Kidney (tissue), 14 donors: ENCODE measurements around the gene SREBF1. TPM values are rescaled to one million over a fixed set of nuclear protein-coding genes. Genes with fewer than 3 reads are reported as not detected.

Experiments used
- DNase-seq, 5 donors: peaks; one replicate each; pipeline ENCODE4 v3.0.0-alpha.2; 2013 to 2020
- FAIRE-seq: peaks from 2 replicates; lab custom pipeline; 2012; peaks lifted over from hg19 to GRCh38; lab: Jason Lieb, UNC
- H3K27ac ChIP-seq, 2 donors: one replicate each; pipeline ENCODE4 v1.7.0; 2013; ENCODE audit warnings: low read depth in 2 of 2, low read length in 2 of 2, inconsistent platforms in 1 of 2
- H3K27me3 ChIP-seq: one replicate; pipeline ENCODE4 v1.7.1; 2013; ENCODE audit warnings: low read length, inconsistent platforms; ENCODE audit not compliant: control insufficient read depth, insufficient read depth
- H3K36me3 ChIP-seq, 3 donors: one replicate each; pipeline versions ENCODE4 v1.7.0 to v1.7.1; 2013; ENCODE audit warnings: low read length in 3 of 3, control low read depth in 1 of 3, inconsistent platforms in 1 of 3; ENCODE audit not compliant: insufficient read depth in 3 of 3, control insufficient read depth in 2 of 3
- H3K4me1 ChIP-seq, 3 donors: one replicate each; pipeline versions ENCODE4 v1.7.0 to v1.7.1; 2013; ENCODE audit warnings: low read length in 3 of 3, inconsistent platforms in 1 of 3, low read depth in 1 of 3; ENCODE audit not compliant: control insufficient read depth in 2 of 3, insufficient read depth in 2 of 3
- H3K4me3 ChIP-seq, 3 donors: one replicate each; pipeline versions ENCODE4 v1.7.0 to v1.8.1; 2013; ENCODE audit warnings: low read length in 3 of 3, control low read depth in 1 of 3, inconsistent platforms in 1 of 3
- H3K9ac ChIP-seq, 3 donors: one replicate each; pipeline versions ENCODE4 v1.7.0 to v1.7.1; 2013; ENCODE audit warnings: low read length in 3 of 3, control low read depth in 1 of 3, inconsistent platforms in 1 of 3
- H3K9me3 ChIP-seq, 3 donors: one replicate each; pipeline versions ENCODE4 v1.7.0 to v1.7.1; 2013; ENCODE audit warnings: low read length in 3 of 3, control low read depth in 1 of 3, inconsistent platforms in 1 of 3; ENCODE audit not compliant: control insufficient read depth in 2 of 3, insufficient read depth in 1 of 3
- CTCF ChIP-seq: IDR thresholded peaks from 3 replicates; pipeline ENCODE4 v1.5.1; 2012; ENCODE audit warnings: mild to moderate bottlenecking, moderate library complexity, borderline replicate concordance; ENCODE audit not compliant: insufficient read depth; ENCODE audit errors: extremely low read depth
- intact Hi-C: fragments of 100-400 bp; cut with DNase I; formaldehyde crosslinking; loops from one replicate; pipeline ENCODE4 v1.11.1; 2022
- polyA plus RNA-seq: library from polyadenylated mRNA; stranded (reverse); fragments of 350-450 nt; fragmentation: Illumina TruSeq; extraction: RNeasy Lipid Tissue Mini Kit (QIAGEN cat#74804); gene quantifications from one replicate; pipeline ENCODE4 v1.2.3, GENCODE V29; 2014; ENCODE audit warnings: low read depth, low replicate concordance; ENCODE audit not compliant: insufficient read depth
- total RNA-seq: library from RNA; stranded (reverse); fragmentation: NEBNext Ultra II Directional; extraction: Animal tissue kit (Norgen Biotek cat#: 25700); gene quantifications from one replicate; pipeline ENCODE4 v1.2.1, GENCODE V29; 2021
- donor health status: control.
- donor health status: control.
- donor health status: control.
- donor health status: control.
- donor health status: control.
- donor health status: DM: yes; HTN: yes; CAD: no.
- donor health status: Normal renal cell carcinoma (clear cell type).

Gene SREBF1
- total and polyA plus RNA-seq, 2 donors from 2014 or later, result 37.6 to 48.3 TPM

GRCh38 chr17:17770632-17771044 is 66.1 kb downstream of the SREBF1 start:
- FAIRE-seq, result no peak
- no peak overlapping the region for H3K4me3 ChIP-seq
- H3K9ac ChIP-seq, result no peak overlapping the region
- TF ChIP-seq CTCF, result no peak
- no peaks in the 10 kb centered on the region for H3K9me3 ChIP-seq
- no peaks in the 10 kb centered on the region for H3K27me3 ChIP-seq
- no peaks in the 10 kb centered on the region for H3K36me3 ChIP-seq
- peaks cover 3 to 49% (median 14%) of the 10 kb centered on the region in 3 donors for H3K4me1 ChIP-seq
- intact Hi-C loops, result no loop called here
- no peak overlapping the region for H3K27ac ChIP-seq
- DNase-seq, result peak in 4 of 5 donors; percentile 50 to 70 (median 58)

- Histone ChIP-seq H3K9me3 (no peaks in the 10 kb centered on the region), H3K4me1 (peaks cover 3 to 49% (median 14%) of the 10 kb centered on the region in 3 donors), H3K36me3 (no peaks in the 10 kb centered on the region), H3K9ac (peak overlapping the region in 2 of 3 donors; percentile 34 to 46), H3K27ac (peak overlapping the region in 1 of 2 donors; percentile 45), H3K4me3 (no peak overlapping the region), H3K27me3 (no peaks in the 10 kb centered on the region)
- no peak for FAIRE-seq
- intact Hi-C loops, result no loop called here
- DNase-seq, result peak in 4 of 5 donors; percentile 69 to 87 (median 77)
- no peak for TF ChIP-seq CTCF
Measured at GRCh38 chr17:17769869-17770631, 66.7 kb downstream of the SREBF1 start.

GRCh38 chr17:17768424-17769088 is 68.2 kb downstream of the SREBF1 start:
- no peaks in the 10 kb centered on the region for H3K9me3 ChIP-seq
- H3K9ac ChIP-seq, result no peak overlapping the region
- H3K27me3 ChIP-seq, result no peaks in the 10 kb centered on the region
- DNase-seq (peak in 3 of 5 donors; percentile 48 to 79 (median 59)), FAIRE-seq (no peak)
- no peak overlapping the region for H3K4me3 ChIP-seq
- intact Hi-C loops, result no loop called here
- no peak for TF ChIP-seq CTCF
- no peaks in the 10 kb centered on the region for H3K36me3 ChIP-seq
- H3K4me1 ChIP-seq, result peaks cover 3 to 42% (median 4%) of the 10 kb centered on the region in 3 donors
- peak overlapping the region in 1 of 2 donors; percentile 32 for H3K27ac ChIP-seq
